PC-3 (cell line): ENCODE measurements around the gene COL4A3. TPM values are rescaled to one million over a fixed set of nuclear protein-coding genes. Genes with fewer than 3 reads are reported as not detected.

Source experiments
- ATAC-seq: fragments of 200-7000 bp; cut with Tn5 transposase; 2 replicates; pipeline ENCODE4 v1.9.1; 2020; ENCODE audit warnings: mild to moderate bottlenecking, moderate library complexity
- BruUV-seq: library from RNA; stranded (reverse); fragments of 400-500 nt; replicated peaks from 2 replicates; lab custom pipeline; 2021; lab: Mats Ljungman, UMichigan
- CTCF ChIA-PET: fragments of 300-600 bp; sonication (Branson Sonifier 250); formaldehyde crosslinking; loops from one replicate; lab custom pipeline; 2022; ENCODE audit warnings: antibody characterized with exemption; lab: Charles Lee
- POLR2A ChIA-PET: fragments of 300-600 bp; sonication (Branson Sonifier 250); formaldehyde crosslinking; loops from one replicate; lab custom pipeline; 2022; ENCODE audit warnings: antibody characterized with exemption; ENCODE audit not compliant: unreplicated experiment; lab: Charles Lee
- DNase-seq: peaks from one replicate; pipeline ENCODE4 v3.0.0-alpha.2; 2015
- H2AFZ ChIP-seq: fragments of 300-600 bp; sonication (generic); 2 replicates; pipeline ENCODE4 v1.6.0; 2016; ENCODE audit warnings: antibody characterized with exemption, low read length
- H3F3A ChIP-seq: fragments of 300-600 bp; sonication (generic); one replicate; pipeline ENCODE4 v1.6.0; 2017; ENCODE audit warnings: antibody characterized with exemption, low read length, control low read depth, mild to moderate bottlenecking; ENCODE audit not compliant: unreplicated experiment
- H3K27ac ChIP-seq: fragments of 300-600 bp; sonication (generic); 2 replicates; pipeline ENCODE4 v1.5.1; 2016; ENCODE audit warnings: mild to moderate bottlenecking, low read length
- H3K27me3 ChIP-seq: fragments of 300-600 bp; sonication (generic); 2 replicates; pipeline ENCODE4 v1.6.1; 2016; ENCODE audit warnings: low read length, mixed read lengths
- H3K36me3 ChIP-seq: fragments of 300-600 bp; sonication (generic); 2 replicates; pipeline ENCODE4 v1.6.1; 2016; ENCODE audit warnings: low read depth, mixed run types, low read length, mixed read lengths
- H3K4me1 ChIP-seq: fragments of 300-600 bp; sonication (generic); 2 replicates; pipeline ENCODE4 v1.5.1; 2016; ENCODE audit warnings: low read length; ENCODE audit not compliant: insufficient read depth
- H3K4me2 ChIP-seq: fragments of 300-600 bp; sonication (generic); 2 replicates; pipeline ENCODE4 v1.6.0; 2016; ENCODE audit warnings: low read length
- H3K4me3 ChIP-seq: fragments of 300-600 bp; sonication (generic); 2 replicates; pipeline ENCODE4 v1.5.1; 2016; ENCODE audit warnings: mild to moderate bottlenecking, low read length, mixed read lengths
- H3K79me2 ChIP-seq: fragments of 300-600 bp; sonication (generic); 2 replicates; pipeline ENCODE4 v1.6.1; 2017; ENCODE audit warnings: low read length, mixed read lengths
- H3K9ac ChIP-seq: fragments of 300-600 bp; sonication (generic); 2 replicates; pipeline ENCODE4 v1.6.0; 2016; ENCODE audit warnings: mild to moderate bottlenecking, low read length
- H3K9me2 ChIP-seq: fragments of 300-600 bp; sonication (generic); replicated peaks from 2 replicates; pipeline ENCODE4 v1.6.1; 2016; ENCODE audit warnings: mixed run types, low read length, mixed read lengths
- H3K9me3 ChIP-seq: fragments of 300-600 bp; sonication (generic); 2 replicates; pipeline ENCODE4 v1.6.1; 2016; ENCODE audit warnings: low read length, mixed read lengths
- H4K20me1 ChIP-seq: fragments of 300-600 bp; sonication (generic); 2 replicates; pipeline ENCODE4 v1.6.1; 2016; ENCODE audit warnings: low read length, mixed read lengths
- EZH2 ChIP-seq: fragments of 300-600 bp; sonication (generic); IDR thresholded peaks from one replicate; pipeline ENCODE4 v1.6.1; 2017; ENCODE audit warnings: antibody characterized with exemption, mild to moderate bottlenecking, low read length; ENCODE audit not compliant: unreplicated experiment
- EZH2phosphoT487 ChIP-seq: fragments of 300-600 bp; sonication (generic); IDR thresholded peaks from 2 replicates; pipeline ENCODE4 v1.6.1; 2018; ENCODE audit warnings: mild to moderate bottlenecking, antibody characterized with exemption, low read length, borderline replicate concordance
- intact Hi-C: fragments of 100-400 bp; cut with micrococcal nuclease; formaldehyde crosslinking; loops from 2 replicates; pipeline ENCODE4 v1.9.0; 2023
- total RNA-seq: library from RNA; depleted of rRNA; stranded (reverse); fragments of >200 nt; gene quantifications from 2 replicates; pipeline ENCODE4 v1.2.3, GENCODE V29; 2014
- TF ChIP-seq, protein P1 (sequence below): fragments of 300-600 bp; sonication (generic); conservative IDR thresholded peaks from 2 replicates; pipeline ENCODE4 v1.5.1; 2017; ENCODE audit warnings: antibody characterized with exemption, low read depth, mild to moderate bottlenecking, low read length

The COL4A3 gene
- total RNA-seq, 1 experiment from 2014 or later, result 0.73 TPM

DNA sequence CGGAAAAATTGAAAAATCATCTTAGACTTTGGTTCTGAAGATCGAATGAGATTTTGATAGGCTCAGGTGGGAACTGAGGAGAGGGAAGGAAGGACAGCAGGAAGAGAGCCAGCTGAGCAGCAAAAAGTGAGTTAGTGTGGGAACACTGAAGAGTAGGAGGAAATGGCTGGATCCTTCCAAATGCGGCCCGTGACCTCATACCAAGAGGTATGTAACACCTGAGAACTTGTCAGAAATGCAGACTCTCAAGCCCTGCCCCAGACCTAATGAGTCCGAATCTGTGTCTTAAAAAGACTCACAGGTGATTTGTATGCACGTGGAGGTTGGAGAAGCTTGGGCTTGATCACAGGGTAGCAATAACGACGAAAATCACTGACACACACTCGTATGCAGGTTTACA, 42.0 kb downstream of the COL4A3 start:
- BruUV-seq, result no TSS peak
- CTCF ChIA-PET, result no interaction called here

DNA sequence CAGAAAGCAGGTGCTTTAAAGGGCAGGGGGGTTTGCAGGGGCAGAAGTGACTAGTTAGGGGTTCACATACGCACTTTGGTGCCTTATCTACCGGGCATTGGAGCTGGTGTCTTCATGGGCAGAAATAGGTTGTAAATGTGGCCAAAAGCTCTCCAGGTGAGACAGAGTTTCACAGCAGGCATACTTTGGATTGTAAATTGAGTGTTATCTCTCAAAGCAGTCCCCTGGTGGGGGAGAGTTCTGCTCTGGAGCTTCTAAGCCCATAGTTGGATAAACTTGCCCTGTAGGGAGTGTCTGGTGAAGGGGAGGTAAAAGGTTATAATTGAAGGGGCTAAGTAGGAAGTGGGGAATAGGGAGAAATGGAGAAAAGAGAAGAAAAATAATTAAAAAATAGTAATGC, 43.1 kb downstream of the COL4A3 start:
- no TSS peak for BruUV-seq
- ATAC-seq, result no peak
- no peaks in the 10 kb centered on the region for H3K4me1 ChIP-seq

More for the DNA sequence above, 42.0 kb downstream of the COL4A3 start:
- Histone ChIP-seq H4K20me1 (no peaks in the 10 kb centered on the region), H3K9me3 (no peaks in the 10 kb centered on the region), H3K4me2 (no peak overlapping the region), H3K27ac (no peak overlapping the region), H3F3A (no peaks in the 10 kb centered on the region), H3K9ac (no peak overlapping the region), H3K4me3 (no peak overlapping the region), H3K27me3 (no peaks in the 10 kb centered on the region), H3K9me2 (no peaks in the 10 kb centered on the region), H3K4me1 (no peaks in the 10 kb centered on the region), H3K36me3 (no peaks in the 10 kb centered on the region), H2AFZ (no peak overlapping the region), H3K79me2 (no peaks in the 10 kb centered on the region)
- intact Hi-C loops, result no loop called here
- POLR2A ChIA-PET, result no interaction called here
- no peak for DNase-seq
- ATAC-seq, result no peak
- TF ChIP-seq, protein P1, sequence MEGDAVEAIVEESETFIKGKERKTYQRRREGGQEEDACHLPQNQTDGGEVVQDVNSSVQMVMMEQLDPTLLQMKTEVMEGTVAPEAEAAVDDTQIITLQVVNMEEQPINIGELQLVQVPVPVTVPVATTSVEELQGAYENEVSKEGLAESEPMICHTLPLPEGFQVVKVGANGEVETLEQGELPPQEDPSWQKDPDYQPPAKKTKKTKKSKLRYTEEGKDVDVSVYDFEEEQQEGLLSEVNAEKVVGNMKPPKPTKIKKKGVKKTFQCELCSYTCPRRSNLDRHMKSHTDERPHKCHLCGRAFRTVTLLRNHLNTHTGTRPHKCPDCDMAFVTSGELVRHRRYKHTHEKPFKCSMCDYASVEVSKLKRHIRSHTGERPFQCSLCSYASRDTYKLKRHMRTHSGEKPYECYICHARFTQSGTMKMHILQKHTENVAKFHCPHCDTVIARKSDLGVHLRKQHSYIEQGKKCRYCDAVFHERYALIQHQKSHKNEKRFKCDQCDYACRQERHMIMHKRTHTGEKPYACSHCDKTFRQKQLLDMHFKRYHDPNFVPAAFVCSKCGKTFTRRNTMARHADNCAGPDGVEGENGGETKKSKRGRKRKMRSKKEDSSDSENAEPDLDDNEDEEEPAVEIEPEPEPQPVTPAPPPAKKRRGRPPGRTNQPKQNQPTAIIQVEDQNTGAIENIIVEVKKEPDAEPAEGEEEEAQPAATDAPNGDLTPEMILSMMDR, result no peak
- TF ChIP-seq EZH2phosphoT487, result no peak
- no peak for TF ChIP-seq EZH2

DNA sequence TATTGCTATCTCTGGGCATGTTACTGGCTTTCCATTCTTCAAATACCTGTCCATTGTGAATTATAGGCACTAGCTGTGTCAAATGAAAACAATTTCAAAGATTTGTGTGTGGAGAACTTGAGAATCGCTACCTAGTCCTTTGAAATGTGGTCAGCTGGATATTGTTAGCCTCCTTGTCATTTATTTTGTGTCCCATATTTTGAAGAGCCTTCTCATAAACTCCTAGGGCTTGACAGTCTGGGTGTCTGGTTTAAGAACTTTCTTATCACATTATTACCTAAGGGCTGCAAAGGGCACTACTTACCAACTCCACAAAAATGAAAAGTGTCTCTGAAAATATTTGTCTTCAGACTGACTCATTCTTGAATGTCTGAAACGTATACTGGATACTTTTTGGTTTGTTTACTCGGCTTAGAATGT, 50.2 kb downstream of the COL4A3 start:
- H3K27me3 ChIP-seq, result no peaks in the 10 kb centered on the region
- no peaks in the 10 kb centered on the region for H3K9me3 ChIP-seq
- no peaks in the 10 kb centered on the region for H3K9me2 ChIP-seq
- H3K9ac ChIP-seq, result no peak overlapping the region
- ChIA-PET CTCF (no interaction called here), POLR2A (no interaction called here)
- no peak overlapping the region for H3K27ac ChIP-seq
- H3K79me2 ChIP-seq, result no peaks in the 10 kb centered on the region
- H4K20me1 ChIP-seq, result no peaks in the 10 kb centered on the region
- H3K4me2 ChIP-seq, result no peak overlapping the region
- H3K4me3 ChIP-seq, result no peak overlapping the region
- peaks cover 3% of the 10 kb centered on the region for H3F3A ChIP-seq
- no peak for TF ChIP-seq EZH2phosphoT487
- TF ChIP-seq, protein P1, result no peak
- no peak for TF ChIP-seq EZH2
- DNase-seq (peak; percentile 29), ATAC-seq (peak; percentile 55)
- no peaks in the 10 kb centered on the region for H3K4me1 ChIP-seq
- BruUV-seq, result no TSS peak
- H3K36me3 ChIP-seq, result no peaks in the 10 kb centered on the region
- intact Hi-C loops, result no loop called here
- no peak overlapping the region for H2AFZ ChIP-seq

More for the DNA sequence above, 43.1 kb downstream of the COL4A3 start:
- TF ChIP-seq EZH2phosphoT487 (no peak), EZH2 (no peak)
- TF ChIP-seq, protein P1, result no peak
- Histone ChIP-seq H3K9ac (no peak overlapping the region), H3K79me2 (no peaks in the 10 kb centered on the region), H4K20me1 (no peaks in the 10 kb centered on the region), H3K9me2 (no peaks in the 10 kb centered on the region), H3K9me3 (no peaks in the 10 kb centered on the region), H3F3A (no peaks in the 10 kb centered on the region), H2AFZ (no peak overlapping the region), H3K4me2 (no peak overlapping the region), H3K27me3 (no peaks in the 10 kb centered on the region), H3K4me3 (no peak overlapping the region), H3K27ac (no peak overlapping the region), H3K36me3 (no peaks in the 10 kb centered on the region)
- ChIA-PET CTCF (no interaction called here), POLR2A (no interaction called here)
- intact Hi-C loops, result no loop called here
- no peak for DNase-seq
